ENCODE results near the gene ECHDC3.
"Not testable (repeated sequence)": the region's sequence is repeated elsewhere in the genome, so short reads cannot be mapped to it uniquely, and the experiment has no call there.

ECHDC3 gene

DNA sequence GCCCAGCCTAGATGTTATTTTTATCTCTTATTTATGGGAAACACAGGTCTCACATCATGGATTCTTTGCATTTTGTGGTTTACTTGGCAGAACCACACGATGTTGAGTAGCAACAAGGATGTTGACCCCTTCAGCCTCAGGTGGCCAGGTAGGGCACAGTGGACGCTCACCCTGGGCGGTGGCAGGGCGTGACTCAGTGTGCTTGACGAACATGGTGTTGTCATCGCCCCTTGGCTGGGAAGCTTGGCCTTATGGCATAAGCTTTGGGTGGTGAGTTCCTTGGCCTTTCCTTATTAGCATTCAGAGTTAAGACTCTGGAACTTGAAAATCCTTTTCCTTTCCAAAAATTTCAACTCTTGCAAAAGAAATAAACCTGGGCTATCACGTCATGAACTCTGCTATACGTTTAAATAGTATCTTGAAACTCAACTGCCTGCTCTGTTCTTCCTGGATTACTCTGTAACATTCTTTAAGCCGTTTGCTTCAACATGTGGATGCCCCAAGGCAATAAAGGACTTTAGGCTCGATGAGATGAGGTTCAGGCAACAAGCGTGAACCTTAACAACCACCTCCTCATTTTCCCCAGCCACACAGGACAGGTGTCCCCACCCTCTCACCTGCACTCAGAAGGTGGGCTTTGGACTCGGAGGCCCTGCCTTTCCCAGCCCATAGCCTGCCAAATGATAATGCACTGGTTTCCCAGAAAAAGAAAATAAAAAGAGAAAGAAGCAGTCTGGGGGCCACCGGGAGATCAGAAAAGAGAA is 22.5 kb upstream of the ECHDC3 start:
- DNase-seq = no peak

DNA sequence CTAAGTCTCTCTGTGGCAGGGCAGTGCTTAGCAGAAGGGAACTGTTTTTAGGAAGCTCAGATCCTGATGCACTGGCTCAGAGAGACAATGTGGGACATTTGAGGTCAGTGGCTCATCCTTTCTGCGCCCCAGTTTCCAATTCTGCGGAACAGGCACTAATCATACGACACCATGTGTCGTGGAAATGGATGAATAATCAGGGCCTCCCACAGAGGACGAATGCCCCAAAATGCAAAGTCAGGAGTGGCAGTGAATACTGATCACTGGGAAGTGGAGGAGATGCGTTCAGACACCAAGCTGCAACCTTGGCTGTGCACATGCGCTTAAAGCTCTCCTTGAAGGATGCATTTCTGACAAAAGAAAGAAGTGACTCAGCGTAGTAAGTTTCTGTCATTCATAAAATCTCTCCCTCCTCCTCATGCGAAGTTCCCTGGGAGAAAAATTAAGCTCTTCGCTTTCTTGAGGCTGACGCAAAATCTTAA is 21.9 kb upstream of the ECHDC3 start:
- no peak for DNase-seq

- DNase-seq = no peak
These were observed 20.4 kb upstream of the ECHDC3 start for GRCh38 chr10:11721806-11722205.

- no peak for DNase-seq
These were observed 18.8 kb upstream of the ECHDC3 start for GRCh38 chr10:11723359-11723758.

GRCh38 chr10:11724938-11725776 is 17.0 kb upstream of the ECHDC3 start:
- no peak for DNase-seq

DNA sequence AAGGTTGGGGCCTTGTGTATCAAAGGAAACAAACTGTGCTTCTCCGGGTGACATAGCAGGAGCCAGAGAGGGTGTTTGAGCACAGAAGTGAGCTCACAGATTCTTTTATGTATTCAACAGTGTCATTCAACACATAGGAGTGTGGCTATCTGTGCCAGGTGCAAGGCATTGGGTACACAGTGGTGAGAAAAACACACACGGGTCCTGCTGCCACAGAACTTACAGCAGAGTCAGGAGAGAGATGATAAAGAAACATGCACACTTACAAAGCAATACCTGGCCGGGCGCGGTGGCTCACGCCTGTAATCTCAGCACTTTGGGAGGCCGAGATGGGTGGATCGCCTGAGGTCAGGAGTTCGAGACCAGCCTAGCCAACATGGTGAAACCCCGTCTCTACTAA is 16.3 kb upstream of the ECHDC3 start:
- DNase-seq = no peak

GRCh38 chr10:11727563-11727962 is 14.6 kb upstream of the ECHDC3 start:
- DNase-seq = no peak

GRCh38 chr10:11728353-11728752 is 13.8 kb upstream of the ECHDC3 start:
- no peak for DNase-seq

- DNase-seq = no peak
These were observed 12.3 kb upstream of the ECHDC3 start for GRCh38 chr10:11729790-11730315.

GRCh38 chr10:11730779-11731178 is 11.4 kb upstream of the ECHDC3 start:
- DNase-seq = no peak

GRCh38 chr10:11736767-11737166 is 5.4 kb upstream of the ECHDC3 start:
- not testable (repeated sequence) for DNase-seq

DNA sequence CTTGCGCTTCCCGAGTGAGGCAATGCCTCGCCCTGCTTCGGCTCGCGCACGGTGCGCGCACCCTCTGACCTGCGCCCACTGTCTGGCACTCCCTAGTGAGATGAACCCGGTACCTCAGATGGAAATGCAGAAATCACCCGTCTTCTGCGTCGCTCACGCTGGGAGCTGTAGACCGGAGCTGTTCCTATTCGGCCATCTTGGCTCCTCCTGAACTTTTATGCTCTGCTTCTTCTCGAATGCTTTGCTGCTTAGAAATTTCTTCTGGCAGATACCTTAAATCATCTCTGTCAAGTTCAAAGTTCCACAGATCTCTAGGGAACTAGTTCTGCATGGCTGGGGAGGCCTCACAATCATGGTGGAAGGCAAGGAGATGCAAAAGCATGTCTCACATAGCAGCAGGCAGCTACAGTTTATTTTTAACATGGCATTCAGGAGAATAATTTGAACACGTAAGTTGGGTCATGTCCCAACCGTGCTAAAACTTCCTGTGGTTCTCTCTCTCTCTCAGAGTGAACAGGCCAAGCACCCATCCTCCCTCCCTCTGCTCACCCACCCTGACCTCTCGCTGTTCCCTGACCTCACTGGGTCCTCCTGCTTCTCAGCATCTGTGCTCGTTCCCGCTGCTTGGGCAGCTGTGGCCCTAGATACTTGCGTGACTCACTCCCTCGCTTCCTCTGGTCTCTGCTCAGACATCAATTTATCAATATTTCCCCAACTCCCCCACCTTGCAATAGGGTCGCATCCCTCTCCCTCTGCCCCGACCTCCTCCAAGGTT is 4.7 kb upstream of the ECHDC3 start:
- DNase-seq = not testable (repeated sequence)

- no peak for DNase-seq
These were observed 1.3 kb upstream of the ECHDC3 start for GRCh38 chr10:11740907-11741306.

DNA sequence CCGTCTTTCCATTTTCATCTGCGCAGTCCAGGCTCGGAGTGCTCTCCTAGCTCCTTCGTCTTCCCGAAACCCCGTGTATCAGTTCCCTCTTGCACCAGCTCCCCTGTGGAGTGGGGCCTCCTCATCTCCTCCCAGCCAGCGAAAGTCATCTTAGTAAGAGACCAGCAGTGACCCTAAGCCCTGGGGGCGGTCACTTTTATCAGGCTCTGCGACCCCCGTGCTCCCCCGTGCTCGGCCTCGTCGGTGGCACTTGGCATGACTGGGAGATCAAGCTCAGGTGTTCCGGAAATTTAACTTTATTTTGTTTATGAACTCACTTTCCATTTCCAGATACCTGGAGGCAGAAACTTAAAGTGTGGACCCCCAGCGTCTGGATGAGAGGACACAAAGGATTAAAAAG is 574 bp upstream of the ECHDC3 start:
- DNase-seq = no peak

DNA sequence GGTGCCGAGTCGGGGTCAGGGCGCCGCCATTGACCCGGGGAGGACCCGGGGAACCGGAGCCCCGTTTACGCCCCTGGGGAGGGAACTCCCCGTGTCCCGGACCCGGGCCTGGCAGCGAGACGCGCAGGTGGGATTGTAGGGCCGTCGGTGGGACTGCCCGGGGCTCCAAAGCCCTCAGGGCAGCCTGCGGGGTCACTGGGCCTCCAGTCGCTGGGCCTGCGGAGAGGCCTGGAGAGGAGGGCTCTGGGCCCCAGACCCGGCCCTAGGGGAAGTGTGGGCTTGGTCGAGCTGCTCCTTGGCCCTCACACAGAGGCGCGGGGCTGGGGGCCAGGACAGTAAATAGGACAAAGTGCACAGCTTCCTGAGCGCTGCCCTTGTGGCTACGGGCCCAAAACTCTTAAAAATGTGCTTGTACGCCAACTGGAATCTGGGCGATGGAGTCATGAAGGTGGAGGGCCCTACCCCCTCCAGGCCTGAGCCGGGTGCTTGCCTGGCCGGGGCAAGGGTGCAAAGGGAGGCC is 657 bp downstream of the ECHDC3 start:
- no peak for DNase-seq

DNA sequence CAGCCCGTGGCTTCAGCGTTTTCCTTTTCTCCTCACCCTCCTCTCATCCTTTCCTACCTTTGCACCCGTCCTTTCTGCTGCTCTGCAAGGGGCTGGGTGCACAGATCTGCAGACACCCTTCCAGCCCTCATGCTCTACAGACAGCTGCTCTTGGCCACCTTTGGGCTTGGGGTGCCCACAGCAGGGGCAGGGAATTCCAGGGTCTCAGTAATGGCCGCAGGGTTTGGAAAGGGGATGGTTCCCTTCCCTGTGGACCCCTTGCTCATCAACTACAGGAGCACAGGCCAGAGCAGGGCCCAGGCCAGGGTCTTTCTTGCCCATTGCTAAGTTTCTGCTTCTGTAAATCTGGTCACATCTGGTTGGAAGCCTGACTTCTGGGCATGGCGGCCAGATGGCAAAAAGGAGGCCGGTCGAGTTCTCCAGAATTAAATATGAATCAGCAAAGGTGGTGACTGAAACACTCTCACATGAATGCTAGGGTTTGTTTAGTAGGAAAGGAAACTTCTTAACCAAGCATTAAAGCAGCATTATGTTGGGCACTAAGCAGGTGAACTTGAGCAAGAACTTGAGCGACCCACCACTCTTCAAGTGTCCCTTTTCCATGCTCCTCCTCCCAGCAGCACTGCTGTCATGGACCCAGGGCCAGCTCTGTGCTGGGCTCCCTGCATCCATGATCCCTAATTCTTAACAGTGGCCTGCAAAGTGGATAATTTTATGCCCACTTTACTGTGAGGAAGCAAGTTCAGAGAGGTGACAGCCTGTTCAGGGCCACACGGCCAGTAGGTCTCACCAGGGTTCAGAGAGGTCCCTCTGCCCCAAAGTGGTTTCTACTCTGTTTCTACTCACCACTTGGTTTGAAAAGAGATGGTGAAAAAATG is 1.5 kb downstream of the ECHDC3 start:
- no peak for DNase-seq

DNA sequence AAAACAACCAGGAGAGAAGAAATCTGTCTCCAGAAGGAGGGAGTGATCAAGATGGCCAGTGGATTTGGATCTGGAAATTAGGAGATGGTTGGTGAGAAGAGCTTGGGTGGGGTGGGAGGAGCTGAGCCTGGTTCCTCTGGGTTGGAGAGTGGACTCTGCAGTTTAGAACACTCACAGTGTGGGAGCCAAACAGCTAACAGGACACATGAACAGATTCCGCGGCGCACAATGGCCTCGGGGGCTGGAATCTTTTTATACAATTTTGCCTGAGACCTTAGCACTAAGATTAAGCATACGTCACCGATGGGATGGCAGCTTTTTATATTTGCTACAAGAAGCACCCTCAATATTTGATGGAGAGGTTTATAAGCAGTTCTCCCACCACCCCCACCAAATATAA is 2.9 kb downstream of the ECHDC3 start:
- no peak for DNase-seq

GRCh38 chr10:11746883-11747539 is 4.8 kb downstream of the ECHDC3 start:
- no peak for DNase-seq

DNA sequence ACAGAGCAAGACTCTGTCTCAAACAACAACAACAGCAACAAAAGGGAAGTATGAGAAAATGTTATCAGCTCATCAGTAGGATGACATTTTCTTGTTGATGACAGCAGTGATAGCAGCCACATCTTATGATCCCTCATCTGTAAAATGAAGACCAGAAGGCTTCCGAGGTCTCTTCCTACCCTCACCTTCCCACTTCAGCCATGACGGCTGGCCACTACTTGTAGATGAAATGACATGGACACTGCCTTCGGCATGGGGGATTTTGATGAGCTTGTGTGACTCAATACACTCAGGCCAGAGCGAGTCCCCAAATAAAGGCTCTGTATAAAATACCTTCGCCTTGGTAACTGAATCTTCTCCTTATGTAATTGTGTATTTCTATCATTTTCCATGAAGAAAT is 6.7 kb downstream of the ECHDC3 start:
- no peak for DNase-seq

DNA sequence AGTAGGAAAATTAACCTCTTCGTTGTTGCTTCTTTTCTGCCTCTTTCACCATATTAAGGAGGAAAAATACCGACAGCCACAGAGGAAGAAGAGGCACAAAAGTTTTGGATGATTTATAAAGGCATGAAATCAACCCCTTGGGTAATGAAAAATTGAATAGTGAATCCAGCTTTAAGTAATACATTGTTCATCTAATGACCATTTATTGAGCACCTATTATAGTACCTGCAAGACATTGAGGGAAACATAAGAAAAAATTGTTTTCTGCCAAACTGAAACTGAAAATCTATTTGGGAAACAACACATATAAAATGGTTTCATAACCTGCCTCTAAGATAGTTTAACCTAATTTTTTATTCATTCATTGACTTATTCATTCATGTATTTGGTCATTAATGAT is 8.2 kb downstream of the ECHDC3 start:
- DNase-seq = no peak

DNA sequence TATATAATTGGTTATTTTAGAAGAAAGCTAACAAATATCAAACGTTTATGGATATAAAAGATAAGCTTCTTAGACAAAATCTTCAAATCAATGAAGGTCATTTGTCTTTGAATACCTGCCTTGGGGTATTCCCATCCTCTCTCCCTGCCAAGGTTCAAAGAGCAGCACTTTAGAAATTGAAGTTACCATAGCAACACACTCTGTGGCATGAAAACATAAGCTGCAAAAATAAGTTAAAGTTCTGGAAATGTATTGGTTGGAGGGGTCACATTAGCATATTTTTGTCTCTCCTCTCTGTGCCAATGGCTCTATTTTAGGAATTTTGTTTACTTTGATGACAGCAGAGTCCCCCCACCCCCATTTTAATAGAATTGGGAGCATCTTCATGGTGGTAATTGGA is 12.0 kb downstream of the ECHDC3 start:
- no peak for DNase-seq
